HL-60 (cell line): Measurements from ENCODE around the gene COLQ.

Experiments
- DNase-seq, 2 experiments: peaks; one replicate each; pipeline ENCODE4 v3.0.0-alpha.2; 2010 to 2020; ENCODE audit warnings: low read depth in 1 of 2, low spot score in 1 of 2
- H3K27ac ChIP-seq: fragments of 250-450 bp; sonication (Bioruptor Pico); replicated peaks from 2 replicates; pipeline ENCODE4 v1.5.1; 2020; ENCODE audit warnings: mild to moderate bottlenecking, moderate library complexity
- H3K27me3 ChIP-seq: fragments of 250-450 bp; sonication (Bioruptor Pico); 2 replicates; pipeline ENCODE4 v1.5.1; 2021; ENCODE audit warnings: mild to moderate bottlenecking, moderate library complexity; ENCODE audit not compliant: insufficient read depth, poor library complexity, severe bottlenecking
- H3K4me3 ChIP-seq: replicated peaks from 2 replicates; pipeline ENCODE4 v1.5.1; 2011; ENCODE audit warnings: mild to moderate bottlenecking, control low read depth, low read length; ENCODE audit not compliant: insufficient read depth
- CTCF ChIP-seq: IDR thresholded peaks from one replicate; pipeline ENCODE4 v1.5.1; 2011; ENCODE audit warnings: low read length, control low read depth, inconsistent platforms; ENCODE audit not compliant: insufficient read depth
- GABPA ChIP-seq: IDR thresholded peaks from 2 replicates; pipeline ENCODE4 v1.6.1; 2012; ENCODE audit warnings: low read depth
- POLR2AphosphoS5 ChIP-seq: IDR thresholded peaks from 2 replicates; pipeline ENCODE4 v1.6.1; 2012; ENCODE audit warnings: low read depth
- SPI1 ChIP-seq: IDR thresholded peaks from 2 replicates; pipeline ENCODE4 v1.6.1; 2012; ENCODE audit warnings: low read depth, mild to moderate bottlenecking, borderline replicate concordance
- TF ChIP-seq, protein P1 (sequence below): IDR thresholded peaks from 2 replicates; pipeline ENCODE4 v1.6.1; 2012; ENCODE audit warnings: low read depth; ENCODE audit not compliant: insufficient replicate concordance

Gene COLQ

DNA sequence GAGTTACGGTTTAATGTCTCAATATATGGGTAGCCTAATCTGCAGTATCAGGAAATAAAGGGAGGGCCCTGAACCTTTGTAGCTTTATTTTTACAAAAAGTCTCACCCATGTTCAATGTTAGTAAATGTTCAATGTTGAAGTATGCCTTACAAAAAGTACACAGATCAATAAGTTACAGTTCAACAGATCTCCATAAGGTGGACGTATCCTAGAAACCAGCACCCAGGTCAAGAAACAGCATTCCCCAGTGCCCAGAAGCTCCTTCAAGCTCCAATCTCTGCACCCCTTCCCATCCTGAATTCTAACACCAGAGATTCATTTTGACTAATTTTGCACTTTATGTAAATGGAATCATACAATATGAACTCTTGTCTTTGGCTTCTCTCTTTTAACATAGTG, 31.3 kb downstream of the COLQ start:
- no peak for TF ChIP-seq CTCF
- TF ChIP-seq POLR2AphosphoS5: no peak
- TF ChIP-seq, protein P1, sequence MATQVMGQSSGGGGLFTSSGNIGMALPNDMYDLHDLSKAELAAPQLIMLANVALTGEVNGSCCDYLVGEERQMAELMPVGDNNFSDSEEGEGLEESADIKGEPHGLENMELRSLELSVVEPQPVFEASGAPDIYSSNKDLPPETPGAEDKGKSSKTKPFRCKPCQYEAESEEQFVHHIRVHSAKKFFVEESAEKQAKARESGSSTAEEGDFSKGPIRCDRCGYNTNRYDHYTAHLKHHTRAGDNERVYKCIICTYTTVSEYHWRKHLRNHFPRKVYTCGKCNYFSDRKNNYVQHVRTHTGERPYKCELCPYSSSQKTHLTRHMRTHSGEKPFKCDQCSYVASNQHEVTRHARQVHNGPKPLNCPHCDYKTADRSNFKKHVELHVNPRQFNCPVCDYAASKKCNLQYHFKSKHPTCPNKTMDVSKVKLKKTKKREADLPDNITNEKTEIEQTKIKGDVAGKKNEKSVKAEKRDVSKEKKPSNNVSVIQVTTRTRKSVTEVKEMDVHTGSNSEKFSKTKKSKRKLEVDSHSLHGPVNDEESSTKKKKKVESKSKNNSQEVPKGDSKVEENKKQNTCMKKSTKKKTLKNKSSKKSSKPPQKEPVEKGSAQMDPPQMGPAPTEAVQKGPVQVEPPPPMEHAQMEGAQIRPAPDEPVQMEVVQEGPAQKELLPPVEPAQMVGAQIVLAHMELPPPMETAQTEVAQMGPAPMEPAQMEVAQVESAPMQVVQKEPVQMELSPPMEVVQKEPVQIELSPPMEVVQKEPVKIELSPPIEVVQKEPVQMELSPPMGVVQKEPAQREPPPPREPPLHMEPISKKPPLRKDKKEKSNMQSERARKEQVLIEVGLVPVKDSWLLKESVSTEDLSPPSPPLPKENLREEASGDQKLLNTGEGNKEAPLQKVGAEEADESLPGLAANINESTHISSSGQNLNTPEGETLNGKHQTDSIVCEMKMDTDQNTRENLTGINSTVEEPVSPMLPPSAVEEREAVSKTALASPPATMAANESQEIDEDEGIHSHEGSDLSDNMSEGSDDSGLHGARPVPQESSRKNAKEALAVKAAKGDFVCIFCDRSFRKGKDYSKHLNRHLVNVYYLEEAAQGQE: no peak
- TF ChIP-seq GABPA: no peak
- no peak for TF ChIP-seq SPI1

DNA sequence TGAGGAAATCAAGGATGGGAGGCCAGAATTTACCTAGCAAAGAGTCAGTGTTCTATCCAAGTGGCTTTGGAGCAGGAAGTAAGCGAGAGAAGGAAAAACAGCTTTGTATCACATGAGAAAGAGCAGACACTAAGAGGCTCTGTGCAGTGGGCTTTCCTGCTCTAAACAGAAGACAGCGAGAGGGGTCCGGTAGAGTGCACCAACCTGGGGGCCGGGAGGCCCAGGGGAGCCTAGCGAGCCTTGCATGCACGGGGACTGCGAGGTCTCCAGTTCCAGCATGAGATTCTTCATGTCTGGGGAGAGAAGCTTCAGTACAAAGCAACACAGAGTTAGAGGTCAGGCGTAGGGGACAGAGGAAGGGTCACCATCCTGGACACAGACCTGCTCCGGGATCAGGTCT, 33.5 kb downstream of the COLQ start:
- Histone ChIP-seq H3K27ac (no peak overlapping the region), H3K4me3 (no peak overlapping the region), H3K27me3 (no peaks in the 10 kb centered on the region)
- TF ChIP-seq POLR2AphosphoS5: no peak
- no peak for TF ChIP-seq SPI1
- no peak for TF ChIP-seq CTCF
- TF ChIP-seq, protein P1: no peak
- TF ChIP-seq GABPA: no peak
- DNase-seq: no peak

More for the DNA sequence above, 31.3 kb downstream of the COLQ start:
- no peak overlapping the region for H3K4me3 ChIP-seq
- no peak for DNase-seq
- H3K27ac ChIP-seq: no peak overlapping the region
- no peaks in the 10 kb centered on the region for H3K27me3 ChIP-seq

GRCh38 chr3:15486979-15487378, 34.5 kb downstream of the COLQ start:
- no peaks in the 10 kb centered on the region for H3K27me3 ChIP-seq
- no peak overlapping the region for H3K27ac ChIP-seq
- DNase-seq: no peak
- H3K4me3 ChIP-seq: no peak overlapping the region
- no peak for TF ChIP-seq GABPA
- TF ChIP-seq POLR2AphosphoS5: no peak
- TF ChIP-seq, protein P1: no peak
- no peak for TF ChIP-seq CTCF
- TF ChIP-seq SPI1: no peak
